MM.1S (cell line): ENCODE results near the gene ACOT13.

Experiments used
- DNase-seq: peaks from one replicate; pipeline ENCODE4 v3.0.0-alpha.2; 2015
- H2AFZ ChIP-seq: fragments of 300-600 bp; sonication (generic); 2 replicates; pipeline ENCODE4 v1.6.0; 2016; ENCODE audit warnings: antibody characterized with exemption, low read length
- H3F3A ChIP-seq: fragments of 300-600 bp; sonication (generic); 2 replicates; pipeline ENCODE4 v1.6.1; 2016; ENCODE audit warnings: mild to moderate bottlenecking, antibody characterized with exemption, low read length, moderate library complexity, mixed read lengths; ENCODE audit not compliant: insufficient read depth
- H3K27ac ChIP-seq: fragments of 300-600 bp; sonication (generic); 2 replicates; pipeline ENCODE4 v1.5.1; 2016; ENCODE audit warnings: mild to moderate bottlenecking, low read length
- H3K27me3 ChIP-seq: fragments of 300-600 bp; sonication (generic); replicated peaks from 2 replicates; pipeline ENCODE4 v1.6.0; 2016; ENCODE audit warnings: low read length; ENCODE audit not compliant: insufficient read depth
- H3K36me3 ChIP-seq: fragments of 300-600 bp; sonication (generic); replicated peaks from 2 replicates; pipeline ENCODE4 v1.6.1; 2016; ENCODE audit warnings: mild to moderate bottlenecking, low read length, mixed read lengths; ENCODE audit not compliant: insufficient read depth
- H3K4me1 ChIP-seq: fragments of 300-600 bp; sonication (generic); 2 replicates; pipeline ENCODE4 v1.6.1; 2016; ENCODE audit warnings: low read length, mixed read lengths
- H3K4me2 ChIP-seq: fragments of 300-600 bp; sonication (generic); 2 replicates; pipeline ENCODE4 v1.6.0; 2016; ENCODE audit warnings: low read depth, low read length
- H3K4me3 ChIP-seq: fragments of 300-600 bp; sonication (generic); 2 replicates; pipeline ENCODE4 v1.5.1; 2016; ENCODE audit warnings: low read length, mixed read lengths
- H3K79me2 ChIP-seq: fragments of 300-600 bp; sonication (generic); 2 replicates; pipeline ENCODE4 v1.6.1; 2016; ENCODE audit warnings: mixed run types, low read length, mixed read lengths
- H3K9ac ChIP-seq: fragments of 300-600 bp; sonication (generic); 2 replicates; pipeline ENCODE4 v1.6.1; 2016; ENCODE audit warnings: low read length, mixed read lengths
- H3K9me2 ChIP-seq: fragments of 300-600 bp; sonication (generic); replicated peaks from 2 replicates; pipeline ENCODE4 v1.6.1; 2016; ENCODE audit warnings: mild to moderate bottlenecking, low read length, mixed read lengths; ENCODE audit not compliant: insufficient read depth
- H3K9me3 ChIP-seq: fragments of 300-600 bp; sonication (generic); replicated peaks from 2 replicates; pipeline ENCODE4 v1.6.1; 2016; ENCODE audit warnings: mild to moderate bottlenecking, low read length, mixed read lengths; ENCODE audit not compliant: insufficient read depth
- H4K20me1 ChIP-seq: fragments of 300-600 bp; sonication (generic); 2 replicates; pipeline ENCODE4 v1.6.1; 2016; ENCODE audit warnings: mild to moderate bottlenecking, low read length, moderate library complexity, mixed read lengths; ENCODE audit not compliant: insufficient read depth
- EZH2 ChIP-seq: fragments of 300-600 bp; sonication (generic); optimal IDR thresholded peaks from 2 replicates; pipeline ENCODE3; 2017; ENCODE audit warnings: low read depth, mild to moderate bottlenecking, antibody characterized with exemption, low read length, mixed read lengths
- EZH2phosphoT487 ChIP-seq: fragments of 300-600 bp; sonication (generic); IDR thresholded peaks from 2 replicates; pipeline ENCODE4 v1.6.1; 2018; ENCODE audit warnings: antibody characterized with exemption, low read length
- TF ChIP-seq, protein P1 (sequence below): fragments of 300-600 bp; sonication (generic); IDR thresholded peaks from 2 replicates; pipeline ENCODE4 v1.5.1; 2016; ENCODE audit warnings: antibody characterized with exemption, low read length, mixed read lengths

ACOT13 gene

DNA sequence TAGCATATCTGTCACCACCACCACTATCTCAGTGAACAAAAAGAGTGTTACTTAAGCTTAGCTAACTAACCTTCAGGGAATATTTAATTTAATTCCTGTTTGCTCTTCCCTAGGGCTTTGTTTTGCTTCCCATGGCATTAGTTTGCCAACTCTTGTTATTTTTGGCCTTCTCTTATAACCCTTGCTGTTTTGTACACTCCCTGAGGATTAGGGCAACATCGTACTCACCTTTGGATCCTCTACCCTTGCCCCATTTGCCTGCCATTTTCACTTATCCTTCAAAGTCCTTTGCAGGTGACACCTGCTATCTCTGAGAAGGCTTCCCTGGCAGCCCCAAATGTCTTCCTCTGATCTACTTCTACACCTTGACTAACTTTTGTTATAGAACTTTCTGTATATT, 23.7 kb downstream of the ACOT13 start:
- no peaks in the 10 kb centered on the region for H3K36me3 ChIP-seq
- TF ChIP-seq EZH2 (no peak), EZH2phosphoT487 (no peak)
- TF ChIP-seq, protein P1, sequence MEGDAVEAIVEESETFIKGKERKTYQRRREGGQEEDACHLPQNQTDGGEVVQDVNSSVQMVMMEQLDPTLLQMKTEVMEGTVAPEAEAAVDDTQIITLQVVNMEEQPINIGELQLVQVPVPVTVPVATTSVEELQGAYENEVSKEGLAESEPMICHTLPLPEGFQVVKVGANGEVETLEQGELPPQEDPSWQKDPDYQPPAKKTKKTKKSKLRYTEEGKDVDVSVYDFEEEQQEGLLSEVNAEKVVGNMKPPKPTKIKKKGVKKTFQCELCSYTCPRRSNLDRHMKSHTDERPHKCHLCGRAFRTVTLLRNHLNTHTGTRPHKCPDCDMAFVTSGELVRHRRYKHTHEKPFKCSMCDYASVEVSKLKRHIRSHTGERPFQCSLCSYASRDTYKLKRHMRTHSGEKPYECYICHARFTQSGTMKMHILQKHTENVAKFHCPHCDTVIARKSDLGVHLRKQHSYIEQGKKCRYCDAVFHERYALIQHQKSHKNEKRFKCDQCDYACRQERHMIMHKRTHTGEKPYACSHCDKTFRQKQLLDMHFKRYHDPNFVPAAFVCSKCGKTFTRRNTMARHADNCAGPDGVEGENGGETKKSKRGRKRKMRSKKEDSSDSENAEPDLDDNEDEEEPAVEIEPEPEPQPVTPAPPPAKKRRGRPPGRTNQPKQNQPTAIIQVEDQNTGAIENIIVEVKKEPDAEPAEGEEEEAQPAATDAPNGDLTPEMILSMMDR = no peak
- no peak overlapping the region for H3K9ac ChIP-seq
- no peak overlapping the region for H3K4me2 ChIP-seq
- H3K9me2 ChIP-seq = no peaks in the 10 kb centered on the region
- H2AFZ ChIP-seq = no peak overlapping the region
- no peak overlapping the region for H3K27ac ChIP-seq
- H3F3A ChIP-seq = no peaks in the 10 kb centered on the region
- DNase-seq = no peak
- no peaks in the 10 kb centered on the region for H3K27me3 ChIP-seq
- no peaks in the 10 kb centered on the region for H4K20me1 ChIP-seq
- no peaks in the 10 kb centered on the region for H3K79me2 ChIP-seq
- no peaks in the 10 kb centered on the region for H3K4me1 ChIP-seq
- H3K4me3 ChIP-seq = no peak overlapping the region
- H3K9me3 ChIP-seq = no peaks in the 10 kb centered on the region

DNA sequence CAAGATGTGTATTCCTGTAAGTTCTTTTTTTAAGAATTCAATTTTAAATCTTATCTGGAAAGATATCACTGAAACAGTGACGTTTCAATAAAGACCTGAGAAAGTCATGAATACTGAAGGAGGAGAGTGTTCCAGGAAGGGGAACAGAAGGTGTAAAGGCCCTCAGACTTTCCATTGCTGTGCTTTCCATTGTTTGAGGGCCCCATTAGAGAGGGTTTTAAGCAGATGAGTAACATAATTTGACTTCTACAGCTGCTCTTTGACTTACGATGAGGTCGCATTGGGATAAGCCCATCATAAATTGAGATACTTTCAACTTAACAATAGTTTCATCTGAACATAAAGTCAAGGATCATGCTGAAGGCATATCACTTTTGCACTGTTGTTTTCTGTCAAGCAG, 24.7 kb downstream of the ACOT13 start:
- no peaks in the 10 kb centered on the region for H3K27me3 ChIP-seq
- 0 out of 2 replicates have a peak, but pooled peaks cover 3% of the 10 kb centered on the region for H3F3A ChIP-seq
- H3K9ac ChIP-seq = no peak overlapping the region
- H3K27ac ChIP-seq = no peak overlapping the region
- no peaks in the 10 kb centered on the region for H3K36me3 ChIP-seq
- H3K4me1 ChIP-seq = no peaks in the 10 kb centered on the region
- H3K9me2 ChIP-seq = no peaks in the 10 kb centered on the region
- H2AFZ ChIP-seq = no peak overlapping the region
- H3K4me2 ChIP-seq = no peak overlapping the region
- no peak for DNase-seq
- H3K4me3 ChIP-seq = no peak overlapping the region
- H4K20me1 ChIP-seq = no peaks in the 10 kb centered on the region
- H3K9me3 ChIP-seq = no peaks in the 10 kb centered on the region
- no peaks in the 10 kb centered on the region for H3K79me2 ChIP-seq
- TF ChIP-seq, protein P1 = no peak
- no peak for TF ChIP-seq EZH2
- TF ChIP-seq EZH2phosphoT487 = no peak

DNA sequence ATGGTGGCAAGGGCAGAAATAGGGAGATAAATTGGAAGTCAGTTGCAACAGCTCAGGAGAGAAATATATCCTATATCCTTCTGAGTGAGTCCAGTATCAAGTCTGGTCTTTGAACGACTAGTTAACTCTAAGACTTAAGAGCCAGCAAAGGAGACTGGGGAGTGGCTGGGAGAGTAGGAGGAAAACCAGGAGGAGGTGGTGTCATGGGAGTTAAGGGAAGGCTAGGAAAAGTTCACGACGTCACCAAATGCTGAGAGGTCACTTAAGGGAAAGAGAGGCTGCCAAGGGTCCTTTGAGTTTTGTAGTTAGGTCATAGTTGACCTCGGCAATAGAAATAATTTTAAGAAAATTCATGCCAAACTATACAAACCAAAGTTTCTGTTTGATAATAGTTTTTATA, 25.1 kb downstream of the ACOT13 start:
- Histone ChIP-seq H2AFZ (no peak overlapping the region), H3K27me3 (no peaks in the 10 kb centered on the region), H3K9me2 (no peaks in the 10 kb centered on the region), H3K79me2 (no peaks in the 10 kb centered on the region), H3K9ac (no peak overlapping the region), H3K4me1 (no peaks in the 10 kb centered on the region), H3K4me2 (no peak overlapping the region), H3F3A (0 out of 2 replicates have a peak, but pooled peaks cover 3% of the 10 kb centered on the region), H3K4me3 (no peak overlapping the region), H3K9me3 (no peaks in the 10 kb centered on the region), H3K36me3 (no peaks in the 10 kb centered on the region), H3K27ac (no peak overlapping the region), H4K20me1 (no peaks in the 10 kb centered on the region)
- no peak for DNase-seq
- no peak for TF ChIP-seq EZH2phosphoT487
- no peak for TF ChIP-seq EZH2
- TF ChIP-seq, protein P1 = no peak
